HG03060 (cell line): ENCODE data around the gene BZW2.

Experiments used
- ATAC-seq: cut with Tn5 transposase; IDR thresholded peaks from one replicate; pipeline ENCODE4 v1.9.1; 2021; ENCODE audit warnings: low read depth, moderate number of reproducible peaks; ENCODE audit not compliant: unreplicated experiment

BZW2 gene

DNA sequence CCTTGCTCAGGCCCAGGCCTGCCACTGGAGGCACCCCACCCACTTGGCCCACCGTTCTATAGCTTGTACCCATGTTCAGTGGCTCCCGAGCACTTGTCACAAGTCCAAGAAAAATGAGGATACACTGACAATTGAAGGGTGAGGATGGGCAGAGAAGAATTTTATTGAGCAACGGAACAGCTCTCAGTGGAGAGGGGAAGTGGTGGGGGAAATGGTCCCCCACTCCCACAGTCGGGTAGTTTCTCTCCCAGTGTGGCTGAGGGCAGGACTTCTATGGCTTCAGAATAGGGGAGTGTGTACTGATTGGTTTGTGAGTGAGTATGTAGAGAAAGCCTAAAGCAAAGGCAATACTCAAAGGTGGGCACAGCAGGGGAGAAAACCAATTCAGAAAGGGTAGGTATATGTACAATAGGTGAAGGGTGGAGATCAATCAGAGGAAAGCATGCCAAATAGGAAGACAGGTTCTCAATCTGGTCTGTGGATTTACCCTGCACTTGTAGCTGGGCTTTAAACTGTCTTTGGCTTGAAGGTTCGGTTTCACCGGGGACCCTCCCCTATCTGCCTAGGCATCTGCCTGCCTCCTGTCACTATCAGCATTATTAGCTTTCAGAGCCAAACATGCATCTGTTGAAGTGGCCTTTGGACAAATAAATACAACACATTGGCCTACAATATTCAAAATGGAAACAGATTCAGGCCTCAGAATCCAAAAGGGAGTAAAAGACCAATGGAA, 98.7 kb downstream of the BZW2 start:
- ATAC-seq: no peak

- no peak for ATAC-seq
Measured at GRCh38 chr7:16745645-16746044, 99.7 kb downstream of the BZW2 start.

DNA sequence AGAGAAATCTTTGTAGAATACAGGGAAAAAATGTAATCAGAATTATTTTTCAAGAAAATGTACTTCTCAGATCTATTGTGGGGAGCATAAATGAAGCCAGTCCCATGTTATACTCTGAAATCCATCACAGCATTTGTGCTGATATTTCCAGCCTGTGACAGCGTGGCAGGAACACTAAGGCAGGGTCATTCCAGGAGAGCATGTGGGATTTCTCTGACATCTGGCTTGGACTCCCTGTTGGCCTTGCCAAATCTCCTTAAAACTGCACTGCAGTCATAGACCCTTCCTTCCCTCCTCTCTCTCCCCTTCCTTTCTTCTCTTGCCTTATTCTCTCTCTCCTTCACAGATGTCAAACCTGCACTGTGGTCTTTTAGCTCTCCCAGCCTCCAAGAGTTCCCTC, 101.1 kb downstream of the BZW2 start:
- no peak for ATAC-seq

- ATAC-seq: no peak
Measured at GRCh38 chr7:16753102-16753931, 107.3 kb downstream of the BZW2 start, which contains the start of gene TSPAN13. TSPAN13 (plus strand) TSS chr7:16753755; CDS start chr7:16753968, 213 bp downstream.

GRCh38 chr7:16753932-16754855, 108.2 kb downstream of the BZW2 start:
- ATAC-seq: no peak

- no peak for ATAC-seq
Measured at GRCh38 chr7:16754856-16755317, 108.9 kb downstream of the BZW2 start.

GRCh38 chr7:16755397-16755796, 109.4 kb downstream of the BZW2 start:
- no peak for ATAC-seq
